Ovary (tissue), 3 donors: ENCODE data around the gene GMEB2.

Source experiments
- CTCF ChIP-seq, 3 donors: fragments of 450-650 bp in 2 of 3; fragments of 200-600 bp in 1 of 3; IDR thresholded peaks; one replicate each; pipeline versions ENCODE4 v1.5.1 to v1.8.0; 2016 to 2022; ENCODE audit warnings: antibody characterized with exemption in 3 of 3, mild to moderate bottlenecking in 1 of 3
- EP300 ChIP-seq: sonication (generic); formaldehyde crosslinking; IDR thresholded peaks from one replicate; pipeline ENCODE4 v1.6.1; 2017; ENCODE audit warnings: antibody characterized with exemption
- POLR2A ChIP-seq: fragments of 450-650 bp; IDR thresholded peaks from one replicate; pipeline ENCODE4 v1.6.1; 2017; ENCODE audit warnings: antibody characterized with exemption, mild to moderate bottlenecking, moderate library complexity
- donor health status: DM: no; HTN: no; CAD: no.

- TF ChIP-seq POLR2A (no peak), CTCF (IDR thresholded peaks at IDR 0.05) (no peak), EP300 (no peak)
Observed at GRCh38 chr20:63594043-63594561, 32.8 kb downstream of the GMEB2 start.
